Tibial nerve (tissue), 4 donors: ENCODE measurements around the gene PLLP.

ENCODE experiments used
- CTCF ChIP-seq, 5 experiments: fragments of 200-600 bp in 3 of 5; fragments of 450-650 bp in 2 of 5; sonication (generic) in 3 of 5; IDR thresholded peaks; one replicate each; pipeline ENCODE4 v1.5.1; 2016 to 2019; ENCODE audit warnings: antibody characterized with exemption in 5 of 5, mild to moderate bottlenecking in 3 of 5, moderate library complexity in 2 of 5
- EP300 ChIP-seq, 2 donors: sonication (generic); formaldehyde crosslinking; IDR thresholded peaks; one replicate each; pipeline ENCODE4 v1.6.1; 2017; ENCODE audit warnings: antibody characterized with exemption in 2 of 2, mild to moderate bottlenecking in 1 of 2
- POLR2A ChIP-seq, 2 donors: fragments of 450-650 bp; IDR thresholded peaks; one replicate each; pipeline ENCODE4 v1.6.1; 2017; ENCODE audit warnings: antibody characterized with exemption in 2 of 2, mild to moderate bottlenecking in 2 of 2, moderate library complexity in 2 of 2

DNA sequence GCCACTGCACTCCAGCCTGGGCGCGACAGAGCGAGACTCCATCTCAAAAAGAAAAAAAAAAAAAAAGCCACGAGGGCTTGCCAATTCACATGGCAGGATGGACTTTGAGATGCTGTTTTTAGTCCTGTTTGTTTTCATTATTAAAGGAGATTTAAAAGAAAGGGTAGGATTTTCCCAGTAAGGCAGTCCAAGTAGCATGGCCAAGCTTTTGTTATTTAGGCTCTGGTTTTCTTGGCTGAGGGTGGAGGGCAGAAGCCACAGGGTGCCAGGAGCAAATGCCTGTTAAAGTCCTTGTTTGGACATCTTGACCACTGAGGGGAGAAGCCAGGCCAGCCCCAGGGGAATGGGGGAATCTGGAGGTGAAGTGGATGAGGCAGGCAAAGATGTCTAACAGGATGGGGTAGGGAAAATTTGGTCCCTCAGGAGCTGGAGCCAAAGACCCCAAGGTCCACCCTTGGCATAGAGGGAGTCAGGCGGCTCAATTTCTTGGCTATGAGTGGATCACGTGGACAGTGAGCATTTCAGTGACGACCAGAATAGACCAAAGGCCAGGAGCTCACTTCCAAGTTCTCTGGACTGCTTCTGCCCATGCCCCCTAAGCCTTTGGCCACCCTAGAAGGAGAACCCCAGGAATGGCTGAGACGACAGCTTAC lies 20.8 kb upstream of the PLLP start:
- TF ChIP-seq CTCF (IDR thresholded peaks at IDR 0.05) (no peak), POLR2A (IDR thresholded peaks at IDR 0.05) (no peak), EP300 (IDR thresholded peaks at IDR 0.05) (peak in 1 of 2 donors; percentile 63)
